ENCODE measurements around the gene DACT2. TPM values are rescaled to one million over a fixed set of nuclear protein-coding genes. Genes with fewer than 3 reads are reported as not detected.
"Not testable (repeated sequence)": the region's sequence is repeated elsewhere in the genome, so short reads cannot be mapped to it uniquely, and the experiment has no call there.

Gene DACT2
- total RNA-seq, 4 donors from 2014 or later, result 0.24 TPM; not detected in 3

DNA sequence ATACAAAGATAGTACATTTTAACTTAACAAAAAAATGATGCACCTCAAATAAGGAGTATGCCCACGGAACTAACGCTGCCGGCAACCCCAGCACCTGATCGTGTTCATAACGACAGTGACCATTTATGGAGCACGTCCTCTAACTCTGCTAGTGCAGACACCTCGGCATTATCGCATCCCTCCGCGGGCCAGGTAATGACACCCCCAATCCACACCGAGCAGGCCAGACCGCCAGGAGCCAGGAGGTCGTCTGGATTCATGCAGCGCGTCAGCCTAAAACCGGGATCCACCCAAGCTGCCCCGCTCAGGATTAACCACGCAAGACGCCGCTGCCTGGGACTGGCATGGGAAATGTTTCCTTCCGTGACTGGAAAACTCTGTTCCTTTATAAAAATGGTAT, 34.1 kb downstream of the DACT2 start:
- no peaks in the 10 kb centered on the region for H3K36me3 ChIP-seq
- no peak overlapping the region for H3K27ac ChIP-seq
- H3K27me3 ChIP-seq, result peaks cover 0 to 17% (median 4%) of the 10 kb centered on the region in 3 donors
- in situ Hi-C loops (cut with MboI; ENCODE audit: low sequenced_read_pairs in 4 of 4) (no loop called here), intact Hi-C loops (cut with DNase I; ENCODE audit: low total_unique reads) (no loop called here)
- no peaks in the 10 kb centered on the region for H3K9me3 ChIP-seq
- H3K4me1 ChIP-seq, result no peaks in the 10 kb centered on the region
- no peak for ATAC-seq
- no peak for DNase-seq
- no peak for TF ChIP-seq POLR2A (IDR thresholded peaks at IDR 0.05)
- TF ChIP-seq CTCF (IDR thresholded peaks at IDR 0.05 in 4 of 5, conservative IDR thresholded peaks at IDR 0.05 in 1 of 5), result no peak
- H3K4me3 ChIP-seq, result no peak overlapping the region

DNA sequence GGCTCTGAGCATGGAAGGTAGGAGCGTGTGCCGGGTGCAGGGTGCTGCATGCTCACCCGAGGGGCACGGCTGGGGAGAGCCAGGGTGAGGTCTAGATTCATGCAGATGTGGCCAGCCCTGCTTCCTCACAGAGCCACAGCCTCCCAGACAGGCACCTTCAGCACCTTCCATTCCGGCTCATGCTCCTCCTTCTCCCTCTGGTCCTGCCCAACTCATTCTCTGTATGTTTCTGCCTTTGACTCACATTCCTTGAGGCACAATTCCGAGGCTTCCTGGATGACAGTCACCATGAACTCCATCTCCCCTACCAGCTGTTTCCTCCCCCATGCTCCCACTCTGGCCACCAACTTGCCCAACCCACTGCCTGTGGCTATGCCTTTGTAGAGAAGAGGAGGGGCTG, 35.4 kb downstream of the DACT2 start:
- Histone ChIP-seq H3K4me1 (no peaks in the 10 kb centered on the region), H3K9me3 (no peaks in the 10 kb centered on the region), H3K27ac (no peak overlapping the region), H3K4me3 (no peak overlapping the region), H3K36me3 (no peaks in the 10 kb centered on the region), H3K27me3 (peaks cover 0 to 15% (median 12%) of the 10 kb centered on the region in 3 donors)
- ATAC-seq (no peak), DNase-seq (no peak)
- intact Hi-C loops (cut with DNase I; ENCODE audit: low total_unique reads) (no loop called here), in situ Hi-C loops (cut with MboI; ENCODE audit: low sequenced_read_pairs in 4 of 4) (no loop called here)
- TF ChIP-seq POLR2A (IDR thresholded peaks at IDR 0.05) (no peak), CTCF (IDR thresholded peaks at IDR 0.05 in 4 of 5, conservative IDR thresholded peaks at IDR 0.05 in 1 of 5) (no peak)

DNA sequence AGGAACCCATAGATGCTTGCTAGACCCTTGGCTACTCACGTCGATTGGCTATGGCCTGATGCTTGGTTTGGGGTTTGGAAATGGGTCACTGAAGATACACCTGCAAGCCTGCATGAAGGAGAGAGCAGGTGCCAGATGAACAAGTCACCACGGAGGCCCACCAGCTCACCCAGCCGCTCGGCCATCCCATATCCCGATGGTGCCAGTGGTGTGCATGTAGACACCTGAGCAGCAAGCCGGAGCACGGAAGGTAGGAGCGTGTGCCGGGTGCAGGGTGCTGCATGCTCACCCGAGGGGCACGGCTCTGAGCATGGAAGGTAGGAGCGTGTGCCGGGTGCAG, 35.9 kb downstream of the DACT2 start:
- DNase-seq (no peak), ATAC-seq (no peak)
- peaks cover 0 to 12% (median 10%) of the 10 kb centered on the region in 3 donors for H3K27me3 ChIP-seq
- in situ Hi-C loops (cut with MboI; ENCODE audit: low sequenced_read_pairs in 4 of 4), result no loop called here
- H3K9me3 ChIP-seq, result no peaks in the 10 kb centered on the region
- intact Hi-C loops (cut with DNase I; ENCODE audit: low total_unique reads), result no loop called here
- TF ChIP-seq POLR2A (IDR thresholded peaks at IDR 0.05), result no peak
- no peak for TF ChIP-seq CTCF (IDR thresholded peaks at IDR 0.05 in 4 of 5, conservative IDR thresholded peaks at IDR 0.05 in 1 of 5)
- H3K4me1 ChIP-seq, result no peaks in the 10 kb centered on the region
- no peak overlapping the region for H3K27ac ChIP-seq
- H3K4me3 ChIP-seq, result no peak overlapping the region
- H3K36me3 ChIP-seq, result no peaks in the 10 kb centered on the region

DNA sequence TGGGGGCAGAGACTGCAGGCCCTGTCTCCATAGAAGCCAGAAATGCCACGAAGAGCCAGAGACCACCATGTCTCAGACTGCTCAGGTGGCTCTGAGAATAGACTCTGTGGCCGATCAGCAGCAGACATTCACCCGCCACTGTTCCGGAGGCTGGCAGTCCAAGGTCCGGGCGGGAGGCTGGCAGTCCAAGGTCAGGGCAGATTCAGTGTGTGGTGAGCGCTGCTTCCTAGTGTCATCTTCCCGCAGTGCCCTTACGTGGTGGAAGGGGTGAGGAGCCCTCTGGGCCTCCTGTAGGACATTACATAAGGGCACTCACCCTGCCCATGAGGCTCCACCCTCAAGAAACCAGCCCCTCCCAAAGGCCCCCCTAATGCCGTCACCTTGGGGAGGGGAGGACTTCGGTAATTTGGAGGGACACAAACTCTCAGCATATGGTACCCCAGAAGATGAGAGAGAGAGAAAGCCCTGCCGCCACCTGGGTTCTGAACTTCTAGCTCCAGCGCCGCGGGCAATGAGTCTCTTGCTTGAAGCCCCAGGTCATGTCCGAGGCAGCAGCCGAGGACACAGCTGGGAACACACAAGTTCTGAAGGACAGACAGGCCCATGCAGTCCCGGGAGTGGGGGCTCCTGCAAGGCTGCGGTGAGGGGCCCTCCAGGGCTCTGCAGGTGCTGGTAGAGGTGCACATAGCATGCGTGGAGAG, 36.4 kb downstream of the DACT2 start:
- Histone ChIP-seq H3K9me3 (no peaks in the 10 kb centered on the region), H3K4me1 (no peaks in the 10 kb centered on the region), H3K4me3 (no peak overlapping the region), H3K36me3 (no peaks in the 10 kb centered on the region), H3K27ac (no peak overlapping the region), H3K27me3 (peaks cover 0 to 12% (median 11%) of the 10 kb centered on the region in 3 donors)
- ATAC-seq, result no peak
- in situ Hi-C loops (cut with MboI; ENCODE audit: low sequenced_read_pairs in 4 of 4) (no loop called here), intact Hi-C loops (cut with DNase I; ENCODE audit: low total_unique reads) (no loop called here)
- TF ChIP-seq CTCF (IDR thresholded peaks at IDR 0.05 in 4 of 5, conservative IDR thresholded peaks at IDR 0.05 in 1 of 5) (no peak), POLR2A (IDR thresholded peaks at IDR 0.05) (no peak)
- DNase-seq, result no peak

DNA sequence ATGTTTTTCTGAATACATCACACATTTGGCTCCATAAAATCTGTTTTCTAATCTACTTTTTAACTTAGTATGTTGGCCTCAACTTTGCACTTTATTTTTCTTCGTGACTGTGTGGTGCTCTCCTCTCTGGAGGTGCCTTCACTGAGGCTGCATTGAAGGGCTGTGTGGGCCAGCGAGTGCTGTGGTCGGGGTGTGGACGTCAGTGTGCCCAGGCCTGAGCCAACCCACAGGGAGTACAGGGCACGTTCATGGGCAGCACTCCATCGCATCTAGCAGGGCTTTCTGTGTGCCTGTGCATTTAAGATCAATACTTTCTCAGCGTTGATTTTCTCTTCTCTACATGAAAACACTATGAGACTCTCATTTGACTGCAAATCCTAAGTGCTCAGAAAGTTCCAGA, 37.8 kb downstream of the DACT2 start:
- no peaks in the 10 kb centered on the region for H3K36me3 ChIP-seq
- in situ Hi-C loops (cut with MboI; ENCODE audit: low sequenced_read_pairs in 4 of 4), result no loop called here
- H3K27me3 ChIP-seq, result peaks cover 0 to 12% (median 12%) of the 10 kb centered on the region in 3 donors
- TF ChIP-seq POLR2A (IDR thresholded peaks at IDR 0.05), result no peak
- no peak for TF ChIP-seq CTCF (IDR thresholded peaks at IDR 0.05 in 4 of 5, conservative IDR thresholded peaks at IDR 0.05 in 1 of 5)
- no peak for DNase-seq
- H3K4me3 ChIP-seq, result no peak overlapping the region
- no peak overlapping the region for H3K27ac ChIP-seq
- intact Hi-C loops (cut with DNase I; ENCODE audit: low total_unique reads), result no loop called here
- no peaks in the 10 kb centered on the region for H3K9me3 ChIP-seq
- ATAC-seq, result no peak
- no peaks in the 10 kb centered on the region for H3K4me1 ChIP-seq

DNA sequence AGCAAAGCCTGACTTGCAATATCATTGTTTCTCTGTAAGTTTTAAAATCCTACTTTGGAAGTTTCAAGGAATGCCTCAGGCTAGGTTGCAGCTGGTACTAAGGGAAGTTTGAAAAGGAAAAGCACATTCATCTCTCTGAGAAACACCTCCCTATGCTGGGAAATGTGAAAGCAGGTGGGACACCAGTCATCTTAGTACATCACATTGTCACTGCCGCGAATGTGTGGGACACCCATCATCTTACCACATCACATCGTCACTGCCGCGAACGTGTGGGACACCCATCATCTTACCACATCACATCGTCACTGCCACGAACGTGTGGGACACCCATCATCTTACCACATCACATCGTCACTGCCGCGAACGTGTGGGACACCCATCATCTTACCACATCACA, 38.3 kb downstream of the DACT2 start:
- DNase-seq; H3K4me3 ChIP-seq; in situ Hi-C loops (cut with MboI; ENCODE audit: low sequenced_read_pairs in 4 of 4); H3K9me3 ChIP-seq; H3K4me1 ChIP-seq; H3K36me3 ChIP-seq; intact Hi-C loops (cut with DNase I; ENCODE audit: low total_unique reads); H3K27ac ChIP-seq; ATAC-seq: not testable (repeated sequence)
- peaks cover 0 to 12% (median 12%) of the 10 kb centered on the region in 3 donors for H3K27me3 ChIP-seq

Measured in gastrocnemius medialis (tissue), 4 donors.